ENCODE measurements around the gene SLC44A1.
A peak's percentile ranks its signal among the peaks of the same experiment; 100 is the strongest.

SLC44A1 gene

GRCh38 chr9:105473221-105473620 is 228.8 kb downstream of the SLC44A1 start:
- Histone ChIP-seq H2BK120ac (ENCODE audit: low read depth, low read length) (no peak overlapping the region), H3K36me3 (ENCODE audit: control insufficient read depth in 1 of 2, insufficient read depth in 2 of 2, low read depth in 1 of 2, low read length in 2 of 2) (peaks cover 4 to 40% of the 10 kb centered on the region in 2 experiments), H3K18ac (ENCODE audit: low read depth in 1 of 2, low read length in 2 of 2) (no peak overlapping the region), H3K27ac (ENCODE audit: low read length, poor library complexity, severe bottlenecking) (no peak overlapping the region), H3K4me3 (ENCODE audit: insufficient read depth in 1 of 2, low read depth in 1 of 2, low read length in 2 of 2) (no peak overlapping the region), H4K8ac (ENCODE audit: low read length) (no peak overlapping the region), H2AFZ (ENCODE audit: low read depth, low read length) (no peak overlapping the region), H3K4me2 (ENCODE audit: low read length, poor library complexity, severe bottlenecking) (no peak overlapping the region), H3K4ac (ENCODE audit: low read depth in 1 of 2, low read length in 2 of 2) (no peak overlapping the region), H3K79me1 (replicated peaks; ENCODE audit: low read length, poor library complexity, severe bottlenecking) (peaks cover 15% of the 10 kb centered on the region), H3K4me1 (ENCODE audit: control insufficient read depth, insufficient read depth, low read depth, low read length) (no peaks in the 10 kb centered on the region), H3K9me3 (ENCODE audit: control insufficient read depth, low read length) (peaks cover 6% of the 10 kb centered on the region), H2AK5ac (ENCODE audit: low read length, severe bottlenecking) (no peak overlapping the region), H3K9ac (ENCODE audit: low read length) (no peak overlapping the region), H3K14ac (ENCODE audit: low read length in 2 of 2) (no peak overlapping the region), H2BK15ac (ENCODE audit: low read depth, poor library complexity, severe bottlenecking) (no peak overlapping the region), H3K27me3 (ENCODE audit: control insufficient read depth in 1 of 2, insufficient read depth in 1 of 2, low read length in 2 of 2) (no peaks in the 10 kb centered on the region), H4K91ac (ENCODE audit: low read length) (no peak overlapping the region), H2BK5ac (ENCODE audit: low read depth, low read length, poor library complexity, severe bottlenecking) (no peak overlapping the region), H2BK12ac (ENCODE audit: low read length in 2 of 2) (no peak overlapping the region), H3K23ac (ENCODE audit: low read length in 2 of 2) (no peak overlapping the region)
- no CpG with 5 or more reads among the region's 2 CpGs for WGBS
- no peak for DNase-seq

GRCh38 chr9:105475302-105475701 is 230.9 kb downstream of the SLC44A1 start:
- H3K27me3 ChIP-seq (ENCODE audit: control insufficient read depth in 1 of 2, insufficient read depth in 1 of 2, low read length in 2 of 2): no peaks in the 10 kb centered on the region
- H3K18ac ChIP-seq (ENCODE audit: low read depth in 1 of 2, low read length in 2 of 2): no peak overlapping the region
- H3K14ac ChIP-seq (ENCODE audit: low read length in 2 of 2): no peak overlapping the region
- peaks cover 4 to 22% of the 10 kb centered on the region in 2 experiments for H3K36me3 ChIP-seq (ENCODE audit: control insufficient read depth in 1 of 2, insufficient read depth in 2 of 2, low read depth in 1 of 2, low read length in 2 of 2)
- H4K8ac ChIP-seq (ENCODE audit: low read length): no peak overlapping the region
- H3K9ac ChIP-seq (ENCODE audit: low read length): no peak overlapping the region
- H3K23ac ChIP-seq (ENCODE audit: low read length in 2 of 2): no peak overlapping the region
- 64% methylated on average over 1 of the region's 2 CpGs for WGBS
- H3K4ac ChIP-seq (ENCODE audit: low read depth in 1 of 2, low read length in 2 of 2): no peak overlapping the region
- H2AFZ ChIP-seq (ENCODE audit: low read depth, low read length): no peak overlapping the region
- H2BK5ac ChIP-seq (ENCODE audit: low read depth, low read length, poor library complexity, severe bottlenecking): no peak overlapping the region
- no peaks in the 10 kb centered on the region for H3K4me1 ChIP-seq (ENCODE audit: control insufficient read depth, insufficient read depth, low read depth, low read length)
- no peak overlapping the region for H2BK12ac ChIP-seq (ENCODE audit: low read length in 2 of 2)
- no peak overlapping the region for H2AK5ac ChIP-seq (ENCODE audit: low read length, severe bottlenecking)
- DNase-seq: peak; percentile 64
- H3K9me3 ChIP-seq (ENCODE audit: control insufficient read depth, low read length): no peaks in the 10 kb centered on the region
- H4K91ac ChIP-seq (ENCODE audit: low read length): no peak overlapping the region
- H2BK15ac ChIP-seq (ENCODE audit: low read depth, poor library complexity, severe bottlenecking): no peak overlapping the region
- no peak overlapping the region for H2BK120ac ChIP-seq (ENCODE audit: low read depth, low read length)
- H3K27ac ChIP-seq (ENCODE audit: low read length, poor library complexity, severe bottlenecking): no peak overlapping the region
- H3K4me3 ChIP-seq (ENCODE audit: insufficient read depth in 1 of 2, low read depth in 1 of 2, low read length in 2 of 2): no peak overlapping the region
- H3K4me2 ChIP-seq (ENCODE audit: low read length, poor library complexity, severe bottlenecking): no peak overlapping the region
- H3K79me1 ChIP-seq (replicated peaks; ENCODE audit: low read length, poor library complexity, severe bottlenecking): peaks cover 12% of the 10 kb centered on the region

GRCh38 chr9:105479846-105480245 is 235.4 kb downstream of the SLC44A1 start:
- Histone ChIP-seq H4K91ac (ENCODE audit: low read length) (no peak overlapping the region), H2BK15ac (ENCODE audit: low read depth, poor library complexity, severe bottlenecking) (no peak overlapping the region), H3K27ac (ENCODE audit: low read length, poor library complexity, severe bottlenecking) (no peak overlapping the region), H3K18ac (ENCODE audit: low read depth in 1 of 2, low read length in 2 of 2) (no peak overlapping the region), H3K4me1 (ENCODE audit: control insufficient read depth, insufficient read depth, low read depth, low read length) (no peaks in the 10 kb centered on the region), H2BK5ac (ENCODE audit: low read depth, low read length, poor library complexity, severe bottlenecking) (no peak overlapping the region), H2AFZ (ENCODE audit: low read depth, low read length) (no peak overlapping the region), H2AK5ac (ENCODE audit: low read length, severe bottlenecking) (no peak overlapping the region), H3K4me2 (ENCODE audit: low read length, poor library complexity, severe bottlenecking) (no peak overlapping the region), H3K27me3 (ENCODE audit: control insufficient read depth in 1 of 2, insufficient read depth in 1 of 2, low read length in 2 of 2) (no peaks in the 10 kb centered on the region), H3K14ac (ENCODE audit: low read length in 2 of 2) (no peak overlapping the region), H3K9ac (ENCODE audit: low read length) (no peak overlapping the region), H3K79me1 (replicated peaks; ENCODE audit: low read length, poor library complexity, severe bottlenecking) (peaks cover 8% of the 10 kb centered on the region), H3K36me3 (ENCODE audit: control insufficient read depth in 1 of 2, insufficient read depth in 2 of 2, low read depth in 1 of 2, low read length in 2 of 2) (peaks cover 3 to 6% of the 10 kb centered on the region in 2 experiments), H2BK12ac (ENCODE audit: low read length in 2 of 2) (no peak overlapping the region), H3K4me3 (ENCODE audit: insufficient read depth in 1 of 2, low read depth in 1 of 2, low read length in 2 of 2) (no peak overlapping the region), H4K8ac (ENCODE audit: low read length) (no peak overlapping the region), H3K9me3 (ENCODE audit: control insufficient read depth, low read length) (no peaks in the 10 kb centered on the region), H3K4ac (ENCODE audit: low read depth in 1 of 2, low read length in 2 of 2) (no peak overlapping the region), H3K23ac (ENCODE audit: low read length in 2 of 2) (no peak overlapping the region), H2BK120ac (ENCODE audit: low read depth, low read length) (no peak overlapping the region)
- DNase-seq: no peak

- Histone ChIP-seq H3K27ac (ENCODE audit: low read length, poor library complexity, severe bottlenecking) (no peak overlapping the region), H3K27me3 (ENCODE audit: control insufficient read depth in 1 of 2, insufficient read depth in 1 of 2, low read length in 2 of 2) (no peaks in the 10 kb centered on the region), H4K91ac (ENCODE audit: low read length) (no peak overlapping the region), H2BK12ac (ENCODE audit: low read length in 2 of 2) (no peak overlapping the region), H3K79me1 (replicated peaks; ENCODE audit: low read length, poor library complexity, severe bottlenecking) (peaks cover 3% of the 10 kb centered on the region), H4K8ac (ENCODE audit: low read length) (no peak overlapping the region), H3K4me3 (ENCODE audit: insufficient read depth in 1 of 2, low read depth in 1 of 2, low read length in 2 of 2) (no peak overlapping the region), H2AFZ (ENCODE audit: low read depth, low read length) (no peak overlapping the region), H3K36me3 (ENCODE audit: control insufficient read depth in 1 of 2, insufficient read depth in 2 of 2, low read depth in 1 of 2, low read length in 2 of 2) (peaks cover 3 to 26% of the 10 kb centered on the region in 2 experiments), H2BK5ac (ENCODE audit: low read depth, low read length, poor library complexity, severe bottlenecking) (no peak overlapping the region), H3K23ac (ENCODE audit: low read length in 2 of 2) (no peak overlapping the region), H2BK120ac (ENCODE audit: low read depth, low read length) (no peak overlapping the region), H3K18ac (ENCODE audit: low read depth in 1 of 2, low read length in 2 of 2) (no peak overlapping the region), H3K4me1 (ENCODE audit: control insufficient read depth, insufficient read depth, low read depth, low read length) (no peaks in the 10 kb centered on the region), H3K9me3 (ENCODE audit: control insufficient read depth, low read length) (no peaks in the 10 kb centered on the region), H3K4ac (ENCODE audit: low read depth in 1 of 2, low read length in 2 of 2) (no peak overlapping the region), H2BK15ac (ENCODE audit: low read depth, poor library complexity, severe bottlenecking) (no peak overlapping the region), H3K14ac (ENCODE audit: low read length in 2 of 2) (no peak overlapping the region), H3K9ac (ENCODE audit: low read length) (no peak overlapping the region), H2AK5ac (ENCODE audit: low read length, severe bottlenecking) (no peak overlapping the region), H3K4me2 (ENCODE audit: low read length, poor library complexity, severe bottlenecking) (no peak overlapping the region)
- DNase-seq: no peak
Measured at GRCh38 chr9:105483618-105484017, 239.2 kb downstream of the SLC44A1 start.

Data from mesenchymal stem cell (in vitro differentiated cells and primary cell).